UCSD-AML1 (cell line): Measurements from ENCODE around the gene SULT1A1.
"Not testable (repeated sequence)": the region's sequence is repeated elsewhere in the genome, so short reads cannot be mapped to it uniquely, and the experiment has no call there.

ENCODE experiments used
- DNase-seq: peaks from one replicate; lab custom pipeline; 2025; ENCODE audit not compliant: unreplicated experiment; lab: John Stamatoyannopoulos, UW

Gene SULT1A1

GRCh38 chr16:28608867-28609596, 812 bp downstream of the SULT1A1 start:
- not testable (repeated sequence) for DNase-seq

GRCh38 chr16:28608496-28608808, 1.4 kb downstream of the SULT1A1 start:
- DNase-seq = not testable (repeated sequence)

DNA sequence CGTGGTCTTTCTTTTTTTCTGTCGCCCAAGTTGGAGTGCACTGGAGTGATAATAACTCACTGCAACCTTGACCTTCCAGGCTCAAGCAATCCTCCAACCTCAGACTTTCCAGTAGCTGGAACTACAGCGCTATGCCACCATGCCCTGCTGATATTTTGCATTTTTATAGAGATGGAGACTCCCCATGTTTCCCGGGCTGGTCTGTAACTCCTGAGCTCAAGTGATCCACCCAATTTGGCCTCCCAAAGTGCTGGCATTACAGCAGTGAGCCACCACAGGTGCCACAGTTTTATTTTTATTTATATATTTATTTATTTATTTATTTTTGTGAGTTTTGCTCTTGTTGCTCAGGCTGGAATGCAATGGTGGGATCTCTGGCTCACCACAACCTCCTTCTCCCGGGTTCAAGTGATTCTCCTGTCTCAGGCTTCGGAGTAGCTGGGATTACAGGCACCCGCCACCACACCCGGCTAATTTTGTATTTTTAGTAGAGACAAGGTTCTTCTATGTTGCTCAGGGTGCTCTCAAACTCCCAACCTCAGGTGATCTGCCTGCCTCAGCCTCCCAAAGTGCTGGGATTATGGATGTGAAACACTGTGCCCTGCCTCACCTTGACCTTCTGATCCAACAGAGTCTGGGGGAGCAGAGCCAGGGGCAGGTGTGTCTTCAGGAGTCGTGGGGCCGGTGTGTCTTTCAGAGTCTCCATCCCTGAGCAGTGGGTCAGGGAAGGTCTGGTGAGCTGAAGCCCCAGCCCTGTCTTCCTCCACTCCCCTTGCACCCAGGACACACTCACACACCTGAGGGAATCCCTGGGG, 2.0 kb downstream of the SULT1A1 start:
- not testable (repeated sequence) for DNase-seq

GRCh38 chr16:28607116-28607623, 2.7 kb downstream of the SULT1A1 start:
- DNase-seq = no peak

- no peak for DNase-seq
These were observed 3.3 kb downstream of the SULT1A1 start for GRCh38 chr16:28606291-28607115.

GRCh38 chr16:28604186-28604565, 5.7 kb downstream of the SULT1A1 start:
- DNase-seq = no peak

DNA sequence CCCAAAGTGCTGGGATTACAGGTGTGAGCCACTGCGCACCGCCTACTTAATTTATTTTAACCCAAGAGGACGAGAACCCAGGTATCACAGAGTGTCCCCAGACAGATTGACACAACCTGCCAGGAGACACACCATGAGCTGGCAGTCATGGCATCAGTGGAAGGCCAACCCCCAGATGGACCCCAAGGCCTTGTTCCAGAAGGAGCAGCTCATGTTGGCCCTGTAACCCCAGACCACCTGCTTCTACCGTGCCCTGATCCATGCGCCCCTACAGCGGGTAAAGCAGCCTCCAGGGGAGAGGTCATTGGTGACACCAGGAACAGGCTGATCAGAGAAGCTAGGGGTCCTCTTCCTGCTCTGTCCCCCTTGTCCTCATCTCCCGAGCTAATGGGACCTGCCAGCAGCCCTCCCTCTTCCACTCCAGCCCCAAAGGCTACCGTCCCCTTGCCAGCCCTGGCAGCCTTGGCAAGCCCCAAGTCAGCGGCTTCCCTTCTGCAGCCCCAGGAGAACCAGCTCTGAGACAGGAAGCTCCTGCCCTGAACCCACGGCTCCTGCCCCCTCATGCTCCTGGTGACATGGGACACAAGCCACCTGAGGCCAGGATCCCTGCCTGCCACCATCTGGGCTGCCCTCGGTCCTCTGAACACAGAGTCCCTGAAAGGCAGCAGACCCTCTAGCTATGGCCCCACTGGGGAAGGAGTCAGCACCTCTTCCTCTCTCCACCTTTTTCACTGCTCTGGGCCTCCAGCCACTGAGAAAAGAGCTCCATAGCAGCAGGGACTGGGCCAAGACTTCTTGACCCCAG, 6.3 kb downstream of the SULT1A1 start:
- DNase-seq = no peak

GRCh38 chr16:28602529-28602928, 7.3 kb downstream of the SULT1A1 start:
- DNase-seq = no peak

GRCh38 chr16:28602062-28602461, 7.8 kb downstream of the SULT1A1 start:
- DNase-seq = not testable (repeated sequence)

- not testable (repeated sequence) for DNase-seq
These were observed 8.3 kb downstream of the SULT1A1 start for GRCh38 chr16:28601589-28601988.

GRCh38 chr16:28600965-28601364, 8.9 kb downstream of the SULT1A1 start:
- DNase-seq = not testable (repeated sequence)

GRCh38 chr16:28599377-28600285, 10.2 kb downstream of the SULT1A1 start:
- DNase-seq = not testable (repeated sequence)

DNA sequence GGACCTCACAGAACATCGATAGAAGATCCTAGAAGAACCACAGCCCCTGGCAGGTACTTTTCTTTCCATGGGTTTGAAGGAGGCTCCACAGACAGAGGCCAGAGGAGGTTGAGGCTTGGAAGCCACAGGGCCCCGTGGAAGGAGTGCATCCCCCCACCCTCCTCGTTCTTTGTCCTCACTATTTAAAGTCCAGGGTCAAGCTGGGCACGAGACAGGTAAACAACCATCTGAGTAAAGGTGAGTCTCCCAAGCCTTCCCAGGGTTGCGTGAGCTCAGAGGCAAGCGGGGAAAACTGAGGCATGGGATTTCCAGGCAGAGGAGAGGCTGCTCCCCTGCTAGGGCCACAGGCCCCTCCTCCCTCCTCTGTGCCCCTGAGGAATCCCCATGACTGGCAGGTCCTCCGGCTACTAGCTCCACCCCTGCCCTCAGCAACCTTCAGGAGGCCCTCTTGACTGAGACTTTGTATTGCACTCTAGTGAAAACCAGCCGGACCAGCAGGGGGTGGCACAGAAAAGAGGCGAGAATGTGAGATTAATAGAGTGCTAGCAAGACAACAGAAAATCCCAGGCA, 12.1 kb downstream of the SULT1A1 start:
- peak; percentile 45 for DNase-seq

DNA sequence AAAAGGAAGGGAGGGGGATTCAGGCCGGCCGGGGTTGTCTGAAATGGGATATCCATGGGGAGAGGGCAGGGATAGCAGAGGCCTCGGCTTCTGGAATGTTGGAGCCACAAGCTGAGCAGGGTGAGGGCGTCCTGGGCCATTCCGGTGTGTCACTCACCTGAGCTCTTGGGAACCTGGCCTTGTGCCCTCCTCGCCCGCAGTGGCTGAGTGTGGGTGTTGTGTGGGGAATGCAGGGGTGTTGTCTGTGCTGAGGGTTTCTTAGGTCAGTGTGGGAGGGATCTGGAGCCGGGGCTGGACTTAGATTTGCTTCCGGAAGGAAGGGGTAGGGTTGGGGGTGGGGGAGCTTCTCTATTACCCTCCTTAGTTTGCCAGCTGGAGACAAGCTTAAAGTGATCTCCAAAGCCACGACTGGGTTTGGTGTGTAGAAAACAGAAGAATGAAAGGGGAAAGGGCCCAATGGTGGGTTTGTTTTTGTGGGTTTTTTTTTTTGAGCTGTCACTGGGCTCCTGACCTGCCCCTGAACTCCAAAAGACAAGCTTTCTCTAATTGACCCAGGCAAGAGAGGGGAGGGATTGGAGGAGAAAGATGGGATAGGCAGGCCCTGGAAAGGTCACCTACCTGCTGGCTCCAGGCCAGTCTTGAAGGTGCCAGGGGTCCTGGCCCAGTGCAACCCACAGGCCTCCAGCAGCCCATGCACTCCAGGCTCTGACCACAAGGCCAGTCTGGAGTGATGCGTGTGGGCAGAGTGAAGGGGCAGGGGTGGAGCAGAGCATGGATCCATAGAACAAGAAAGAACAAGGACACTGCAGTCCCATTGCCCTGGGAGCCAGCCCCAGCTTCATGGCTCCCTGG, 12.8 kb downstream of the SULT1A1 start, which contains the start of gene SULT1A2:
SULT1A2 (minus strand) TSS at position 211 of the 852 bp plus-strand sequence. CDS start 1,120 bp downstream, outside the sequence.
- peak; percentile 50 for DNase-seq

DNA sequence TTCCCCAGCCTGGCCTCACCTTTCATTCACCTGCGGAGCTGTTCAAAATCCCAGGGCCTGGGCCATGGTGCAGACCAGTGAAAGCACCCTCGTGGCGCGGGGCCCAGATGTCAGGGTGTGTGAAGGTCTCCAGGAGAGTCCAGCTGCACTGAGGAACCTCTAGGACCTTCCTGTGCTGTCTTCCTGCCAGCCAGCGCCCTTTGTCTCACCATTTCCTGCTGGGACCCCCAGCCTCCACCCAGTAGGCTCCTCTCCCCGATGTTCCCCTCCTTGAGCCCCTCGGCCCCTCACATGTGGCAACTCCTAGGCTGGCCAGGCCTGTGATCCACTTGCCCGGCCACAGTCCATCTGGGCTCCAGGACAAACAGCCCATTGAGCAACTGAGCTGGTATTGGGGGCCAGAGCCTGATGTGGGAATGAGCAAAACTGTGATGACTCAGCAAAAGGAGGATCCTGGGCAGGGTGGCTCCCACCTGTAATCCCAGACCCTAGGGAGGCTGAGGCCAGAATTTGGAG, 13.7 kb downstream of the SULT1A1 start:
- no peak for DNase-seq

- DNase-seq = not testable (repeated sequence)
These were observed 14.4 kb downstream of the SULT1A1 start for GRCh38 chr16:28595451-28595850.

DNA sequence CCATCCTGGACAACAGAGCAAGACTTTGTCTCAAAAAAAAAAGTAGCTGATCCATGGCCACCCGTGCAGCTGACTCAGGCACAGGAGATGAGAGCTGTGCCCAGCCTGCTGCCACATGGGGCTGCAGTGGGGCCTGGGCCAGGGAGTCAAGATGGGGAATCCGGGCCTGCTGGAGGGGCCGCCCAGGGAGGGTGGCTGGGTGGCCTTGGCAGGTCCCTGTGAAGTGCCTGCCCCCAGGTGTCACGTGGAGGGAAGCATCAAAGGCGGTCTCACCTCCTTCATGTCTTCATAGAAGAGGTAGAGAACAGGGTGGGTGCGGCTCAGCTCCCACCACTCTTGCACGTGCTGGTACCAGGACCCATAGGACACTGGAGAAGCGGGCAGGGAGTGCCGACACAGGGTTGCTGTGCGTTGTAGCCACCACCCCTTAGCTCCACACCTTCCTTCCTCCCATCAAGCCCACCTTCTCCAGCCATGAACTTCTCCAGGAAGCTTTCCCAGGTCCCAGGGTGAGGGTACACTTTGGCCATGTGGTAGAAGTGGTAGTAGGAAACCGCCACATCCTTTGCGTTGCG, 16.8 kb downstream of the SULT1A1 start:
- no peak for DNase-seq
